Esophagus squamous epithelium (tissue), 5 donors: ENCODE measurements around the gene LDLRAD2. TPM values are rescaled to one million over a fixed set of nuclear protein-coding genes. Genes with fewer than 3 reads are reported as not detected.
"Not testable (repeated sequence)": the region's sequence is repeated elsewhere in the genome, so short reads cannot be mapped to it uniquely, and the experiment has no call there.

Experiments
- DNase-seq: peaks from one replicate; lab custom pipeline; 2025; lab: John Stamatoyannopoulos, UW
- H3K27ac ChIP-seq, 4 donors: fragments of 200-600 bp; sonication (generic); one replicate each; pipeline ENCODE4 v1.5.1; 2016 to 2019; ENCODE audit warnings: mild to moderate bottlenecking in 1 of 4
- H3K27me3 ChIP-seq, 4 donors: fragments of 200-600 bp; sonication (generic); 1 replicate in 3 of 4; 2 replicates in 1 of 4; pipeline versions ENCODE4 v1.5.1 to v1.6.0; 2017 to 2021; ENCODE audit warnings: antibody characterized with exemption in 1 of 4
- H3K36me3 ChIP-seq, 3 donors: fragments of 200-600 bp; sonication (generic); one replicate each; pipeline ENCODE4 v1.5.1; 2016 to 2019
- H3K4me1 ChIP-seq, 3 donors: fragments of 200-600 bp; sonication (generic); one replicate each; pipeline ENCODE4 v1.5.1; 2017 to 2019
- H3K4me3 ChIP-seq, 4 donors: fragments of 200-600 bp; sonication (generic); 1 replicate in 3 of 4; 2 replicates in 1 of 4; pipeline ENCODE4 v1.5.1; 2016 to 2019; ENCODE audit warnings: mild to moderate bottlenecking in 2 of 4, moderate library complexity in 1 of 4
- H3K9me3 ChIP-seq, 3 donors: fragments of 200-600 bp; sonication (generic); one replicate each; pipeline ENCODE4 v1.5.1; 2016 to 2019
- POLR2A ChIP-seq, 4 donors: fragments of 450-650 bp; IDR thresholded peaks; one replicate each; pipeline ENCODE4 v1.6.1; 2017; ENCODE audit warnings: antibody characterized with exemption in 4 of 4, mild to moderate bottlenecking in 4 of 4, moderate library complexity in 3 of 4
- WGBS, 2 donors: methylation state at CpG; one replicate each; pipeline ENCODE4 v1.1.5; 2018; 5-methylcytosine and 5-hydroxymethylcytosine counted together
- intact Hi-C: fragments of 100-400 bp; cut with DNase I; formaldehyde crosslinking; loops from one replicate; pipeline ENCODE4 v1.15.0; 2022
- total RNA-seq, 4 donors: library from RNA; depleted of rRNA; stranded (reverse); fragments of >200 nt; gene quantifications; one replicate each; pipeline ENCODE4 v1.1.0, GENCODE V29; 2016
- TF ChIP-seq, protein P1 (sequence below), 6 experiments: fragments of 450-650 bp in 4 of 6; fragments of 200-600 bp in 2 of 6; sonication (generic) in 2 of 6; IDR thresholded peaks; one replicate each; pipeline ENCODE4 v1.5.1; 2016 to 2019; ENCODE audit warnings: antibody characterized with exemption in 6 of 6, mild to moderate bottlenecking in 4 of 6, moderate library complexity in 4 of 6
- donor health status: DM: yes; HTN: yes; CAD: no.

The LDLRAD2 gene
- total RNA-seq, 4 donors from 2014 or later, result not detected

DNA sequence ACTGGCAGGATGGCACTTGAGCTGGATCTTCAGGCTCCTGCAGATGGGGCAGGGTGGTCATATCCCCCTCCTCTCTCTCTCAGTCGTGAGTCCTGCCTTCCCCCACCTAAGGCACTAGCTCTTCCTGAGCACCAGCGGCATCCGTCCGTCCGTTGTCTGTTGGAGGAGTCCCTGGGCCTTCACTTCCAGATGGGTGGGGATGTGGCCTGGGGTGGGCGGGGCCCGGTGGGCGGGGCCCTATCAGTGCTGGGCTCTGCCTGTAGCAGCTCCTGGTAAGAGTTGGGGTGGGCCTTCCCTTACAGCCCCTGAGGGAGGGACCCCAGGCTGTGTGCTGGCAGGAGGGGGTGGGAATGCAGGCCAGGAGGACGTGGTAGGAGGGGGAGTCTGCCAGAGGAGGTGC, 10.3 kb downstream of the LDLRAD2 start:
- Histone ChIP-seq H3K4me1 (peaks cover 0 to 5% (median 0%) of the 10 kb centered on the region in 3 donors), H3K36me3 (peaks cover 19 to 70% (median 34%) of the 10 kb centered on the region in 3 donors), H3K4me3 (no peak overlapping the region), H3K27ac (no peak overlapping the region), H3K9me3 (no peaks in the 10 kb centered on the region), H3K27me3 (no peaks in the 10 kb centered on the region)
- DNase-seq, result no peak
- WGBS, 2 donors, result 22 to 69% methylated on average over 3 to 4 of the region's 9 CpGs
- intact Hi-C loops, result no loop called here
- no peak for TF ChIP-seq POLR2A (IDR thresholded peaks at IDR 0.05)
- TF ChIP-seq, protein P1, sequence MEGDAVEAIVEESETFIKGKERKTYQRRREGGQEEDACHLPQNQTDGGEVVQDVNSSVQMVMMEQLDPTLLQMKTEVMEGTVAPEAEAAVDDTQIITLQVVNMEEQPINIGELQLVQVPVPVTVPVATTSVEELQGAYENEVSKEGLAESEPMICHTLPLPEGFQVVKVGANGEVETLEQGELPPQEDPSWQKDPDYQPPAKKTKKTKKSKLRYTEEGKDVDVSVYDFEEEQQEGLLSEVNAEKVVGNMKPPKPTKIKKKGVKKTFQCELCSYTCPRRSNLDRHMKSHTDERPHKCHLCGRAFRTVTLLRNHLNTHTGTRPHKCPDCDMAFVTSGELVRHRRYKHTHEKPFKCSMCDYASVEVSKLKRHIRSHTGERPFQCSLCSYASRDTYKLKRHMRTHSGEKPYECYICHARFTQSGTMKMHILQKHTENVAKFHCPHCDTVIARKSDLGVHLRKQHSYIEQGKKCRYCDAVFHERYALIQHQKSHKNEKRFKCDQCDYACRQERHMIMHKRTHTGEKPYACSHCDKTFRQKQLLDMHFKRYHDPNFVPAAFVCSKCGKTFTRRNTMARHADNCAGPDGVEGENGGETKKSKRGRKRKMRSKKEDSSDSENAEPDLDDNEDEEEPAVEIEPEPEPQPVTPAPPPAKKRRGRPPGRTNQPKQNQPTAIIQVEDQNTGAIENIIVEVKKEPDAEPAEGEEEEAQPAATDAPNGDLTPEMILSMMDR (IDR thresholded peaks at IDR 0.05), result no peak

DNA sequence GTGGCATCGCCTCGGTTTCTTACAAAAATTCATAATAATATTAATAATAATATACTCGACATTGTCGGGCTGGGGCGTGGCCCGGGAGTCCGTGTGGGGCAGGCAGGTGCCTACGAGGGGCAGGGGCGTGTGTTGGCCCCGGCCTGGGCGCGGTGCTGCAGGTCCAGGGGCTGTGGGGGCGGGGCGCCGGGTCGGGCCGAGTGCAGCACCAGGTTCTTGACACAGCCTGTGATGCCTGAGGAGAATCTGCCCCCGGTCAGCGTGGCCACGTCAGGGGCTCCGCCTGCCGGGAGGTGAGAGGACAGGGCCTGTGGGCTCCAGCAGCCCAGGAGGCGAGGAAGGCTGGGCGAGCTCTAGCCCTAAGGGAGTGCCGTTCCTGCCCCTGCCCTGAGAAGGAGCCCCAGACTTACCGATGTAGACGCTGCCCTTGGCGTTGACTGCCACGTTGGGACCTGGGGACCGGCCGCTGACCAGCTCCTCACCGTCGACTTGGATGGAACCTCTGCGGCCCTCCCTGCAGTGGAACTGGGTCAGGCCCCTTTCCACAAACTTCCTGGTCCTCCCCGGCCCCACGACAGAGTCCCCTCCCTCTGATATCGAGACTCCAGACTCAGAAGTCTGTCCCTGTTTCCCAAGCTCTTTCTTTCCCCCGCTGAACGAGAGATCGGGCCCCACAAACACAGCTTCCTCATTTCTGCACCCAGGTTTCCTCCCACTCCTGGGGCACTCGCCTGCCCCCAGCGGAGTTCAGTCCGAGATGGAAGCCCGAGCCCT, 11.3 kb downstream of the LDLRAD2 start:
- intact Hi-C loops, result no loop called here
- DNase-seq, result no peak
- Histone ChIP-seq H3K36me3 (peaks cover 23 to 80% (median 44%) of the 10 kb centered on the region in 3 donors), H3K4me1 (peaks cover 0 to 5% (median 0%) of the 10 kb centered on the region in 3 donors), H3K27ac (no peak overlapping the region), H3K9me3 (no peaks in the 10 kb centered on the region), H3K27me3 (no peaks in the 10 kb centered on the region), H3K4me3 (no peak overlapping the region)
- TF ChIP-seq POLR2A (IDR thresholded peaks at IDR 0.05), result no peak
- TF ChIP-seq, protein P1 (IDR thresholded peaks at IDR 0.05), result no peak
- 69 to 81% methylated on average over 14 to 18 of the region's 44 CpGs for WGBS, 2 donors

DNA sequence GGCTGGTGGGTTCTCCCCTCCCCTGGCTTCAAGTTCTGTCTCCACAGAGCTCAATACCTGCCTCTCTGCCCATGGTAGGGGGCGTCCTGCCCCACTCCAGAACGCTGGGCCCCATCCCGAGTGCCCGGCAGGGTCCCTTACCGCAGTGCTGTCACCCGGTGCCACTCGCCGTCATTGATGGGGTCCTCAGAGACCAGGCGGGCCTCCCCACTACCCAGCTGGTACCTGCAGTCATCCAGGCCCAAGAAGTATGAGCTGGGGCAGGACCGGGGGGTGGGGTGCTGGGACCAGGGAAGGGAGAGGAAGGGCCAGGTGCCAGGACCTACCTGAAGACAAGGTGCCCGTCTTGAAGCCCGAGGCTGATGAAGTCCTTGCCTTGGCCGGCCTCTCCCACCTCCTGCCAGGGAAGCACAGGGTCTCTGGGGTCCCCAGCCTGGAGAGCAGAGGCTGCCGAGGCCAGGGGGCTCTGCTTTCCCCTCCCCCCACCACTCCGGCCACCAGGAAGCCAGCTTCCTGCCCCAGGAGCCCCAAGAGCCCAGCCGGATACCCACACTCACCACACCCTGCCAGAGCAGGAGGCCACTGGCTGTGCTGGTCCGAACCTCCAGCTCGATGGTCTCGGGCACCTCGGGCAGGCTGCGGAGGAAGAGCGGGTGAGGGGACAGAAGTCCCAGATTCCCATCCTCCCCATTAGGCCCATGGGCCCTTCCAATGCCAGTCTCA, 12.1 kb downstream of the LDLRAD2 start:
- WGBS, 2 donors, result 75 to 92% methylated on average over 5 to 6 of the region's 22 CpGs
- intact Hi-C loops, result no loop called here
- Histone ChIP-seq H3K4me1 (peaks cover 0 to 5% (median 0%) of the 10 kb centered on the region in 3 donors), H3K27ac (no peak overlapping the region), H3K9me3 (no peaks in the 10 kb centered on the region), H3K27me3 (no peaks in the 10 kb centered on the region), H3K4me3 (no peak overlapping the region), H3K36me3 (peaks cover 31 to 88% (median 52%) of the 10 kb centered on the region in 3 donors)
- no peak for DNase-seq
- TF ChIP-seq, protein P1 (IDR thresholded peaks at IDR 0.05), result no peak
- TF ChIP-seq POLR2A (IDR thresholded peaks at IDR 0.05), result no peak

DNA sequence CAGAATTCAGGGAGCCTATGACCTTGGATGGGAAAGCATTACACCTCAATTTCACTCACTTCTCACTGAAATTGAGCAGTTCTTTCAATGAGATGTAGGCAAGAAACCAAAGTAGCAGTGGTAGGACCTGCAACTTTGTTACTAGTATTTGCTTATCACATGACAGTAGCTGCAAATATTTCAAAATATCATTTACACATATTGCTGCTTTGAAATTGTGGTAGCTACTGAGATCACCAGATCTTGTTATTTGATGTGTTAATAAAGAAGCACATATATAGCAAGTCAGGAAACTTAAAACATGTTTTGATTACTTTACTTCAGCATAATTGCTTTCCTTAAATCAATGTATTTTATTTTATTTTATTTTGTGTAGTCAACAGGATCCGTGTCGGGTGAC, 12.9 kb downstream of the LDLRAD2 start:
- Histone ChIP-seq H3K9me3 (no peaks in the 10 kb centered on the region), H3K27me3 (no peaks in the 10 kb centered on the region), H3K4me3 (no peak overlapping the region), H3K27ac (no peak overlapping the region), H3K4me1 (peaks cover 0 to 5% (median 0%) of the 10 kb centered on the region in 3 donors), H3K36me3 (peaks cover 39 to 96% (median 58%) of the 10 kb centered on the region in 3 donors)
- intact Hi-C loops, result no loop called here
- no peak for DNase-seq
- 70 to 80% methylated on average over 2 of the region's 2 CpGs for WGBS, 2 donors
- TF ChIP-seq, protein P1 (IDR thresholded peaks at IDR 0.05), result no peak
- TF ChIP-seq POLR2A (IDR thresholded peaks at IDR 0.05), result no peak

DNA sequence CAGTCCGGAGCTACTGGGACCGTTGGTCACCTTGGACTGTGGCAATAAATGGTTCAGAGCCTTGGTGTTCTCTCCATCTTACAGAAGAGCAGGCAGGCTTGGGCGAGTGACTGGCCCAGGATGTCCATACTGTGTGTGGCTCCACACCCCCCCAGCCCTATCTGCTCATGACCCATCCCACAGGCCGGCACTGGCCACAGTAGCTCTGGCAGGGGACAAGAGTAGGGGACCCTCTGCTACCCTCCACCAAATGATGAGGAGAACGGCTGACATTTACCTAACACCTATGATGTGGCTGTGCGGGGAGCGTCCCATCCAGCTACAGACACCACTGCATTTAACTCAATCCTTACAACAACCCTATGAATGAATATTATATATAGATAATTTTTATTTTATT, 13.3 kb downstream of the LDLRAD2 start:
- intact Hi-C loops, result no loop called here

DNA sequence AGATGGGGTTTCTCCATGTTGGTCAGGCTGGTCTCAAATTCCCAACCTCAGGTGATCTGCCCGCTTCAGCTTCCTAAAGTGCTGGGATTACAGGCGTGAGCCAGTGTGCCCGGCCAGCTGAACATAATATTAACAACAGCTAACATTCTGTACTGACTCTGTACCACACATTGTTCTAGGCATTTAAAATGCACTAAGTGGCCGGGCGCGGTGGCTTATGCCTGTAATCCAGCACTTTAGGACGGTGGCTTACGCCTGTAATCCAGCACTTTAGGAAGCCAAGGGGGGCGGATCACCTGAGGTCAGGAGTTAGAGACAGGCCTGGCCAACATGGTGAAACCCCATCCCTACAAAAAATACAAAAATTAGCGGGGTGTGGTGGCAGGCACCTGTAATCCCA, 14.6 kb downstream of the LDLRAD2 start:
- WGBS, 2 donors, result 85 to 89% methylated on average over 3 to 10 of the region's 10 CpGs
- peaks cover 49 to 100% (median 71%) of the 10 kb centered on the region in 3 donors for H3K36me3 ChIP-seq

More for the DNA sequence above, 13.3 kb downstream of the LDLRAD2 start:
- no peaks in the 10 kb centered on the region for H3K9me3 ChIP-seq
- WGBS, 2 donors, result 85 to 90% methylated on average over 6 of the region's 7 CpGs
- no peaks in the 10 kb centered on the region for H3K27me3 ChIP-seq
- DNase-seq, result no peak
- TF ChIP-seq, protein P1 (IDR thresholded peaks at IDR 0.05), result no peak
- TF ChIP-seq POLR2A (IDR thresholded peaks at IDR 0.05), result no peak
- H3K4me3 ChIP-seq, result no peak overlapping the region
- H3K4me1 ChIP-seq, result peaks cover 0 to 5% (median 0%) of the 10 kb centered on the region in 3 donors
- H3K27ac ChIP-seq, result no peak overlapping the region
- H3K36me3 ChIP-seq, result peaks cover 40 to 100% (median 61%) of the 10 kb centered on the region in 3 donors

More for the DNA sequence above, 14.6 kb downstream of the LDLRAD2 start:
- H3K9me3 ChIP-seq, H3K27me3 ChIP-seq, DNase-seq, intact Hi-C loops, H3K27ac ChIP-seq, H3K4me1 ChIP-seq, H3K4me3 ChIP-seq: not testable (repeated sequence)
